DOHH2 (cell line): Measurements from ENCODE around the gene GLT1D1.

ENCODE experiments used
- EZH2phosphoT487 ChIP-seq: fragments of 200-600 bp; sonication (generic); IDR thresholded peaks from 2 replicates; pipeline ENCODE4 v1.6.1; 2017; ENCODE audit warnings: borderline replicate concordance, mild to moderate bottlenecking, antibody characterized with exemption, low read length, moderate library complexity, mixed read lengths
- TF ChIP-seq, protein P1 (sequence below): fragments of 200-600 bp; sonication (generic); IDR thresholded peaks from one replicate; pipeline ENCODE4 v1.5.1; 2014; ENCODE audit warnings: antibody characterized with exemption, mild to moderate bottlenecking, low read depth, low read length; ENCODE audit not compliant: poor library complexity, severe bottlenecking

DNA sequence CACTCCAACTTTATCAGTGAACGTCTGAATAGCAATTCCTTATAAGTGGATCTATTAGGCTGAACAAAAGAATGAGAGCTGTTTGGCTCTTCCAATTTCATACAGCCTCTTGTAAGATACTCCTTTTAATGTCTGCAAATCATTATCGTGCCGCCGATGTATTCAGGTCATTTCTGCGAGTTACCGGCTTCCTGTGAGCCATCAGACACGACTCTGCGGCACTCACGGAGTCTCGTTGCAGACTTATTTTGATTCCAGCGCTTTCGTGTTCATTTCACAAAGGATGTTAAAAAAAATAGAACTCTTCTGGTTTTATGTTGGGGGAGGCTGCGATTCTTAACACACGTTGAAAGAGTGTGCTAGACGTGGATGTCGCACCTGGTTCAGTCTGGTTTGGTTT is 106.6 kb downstream of the GLT1D1 start:
- TF ChIP-seq, protein P1, sequence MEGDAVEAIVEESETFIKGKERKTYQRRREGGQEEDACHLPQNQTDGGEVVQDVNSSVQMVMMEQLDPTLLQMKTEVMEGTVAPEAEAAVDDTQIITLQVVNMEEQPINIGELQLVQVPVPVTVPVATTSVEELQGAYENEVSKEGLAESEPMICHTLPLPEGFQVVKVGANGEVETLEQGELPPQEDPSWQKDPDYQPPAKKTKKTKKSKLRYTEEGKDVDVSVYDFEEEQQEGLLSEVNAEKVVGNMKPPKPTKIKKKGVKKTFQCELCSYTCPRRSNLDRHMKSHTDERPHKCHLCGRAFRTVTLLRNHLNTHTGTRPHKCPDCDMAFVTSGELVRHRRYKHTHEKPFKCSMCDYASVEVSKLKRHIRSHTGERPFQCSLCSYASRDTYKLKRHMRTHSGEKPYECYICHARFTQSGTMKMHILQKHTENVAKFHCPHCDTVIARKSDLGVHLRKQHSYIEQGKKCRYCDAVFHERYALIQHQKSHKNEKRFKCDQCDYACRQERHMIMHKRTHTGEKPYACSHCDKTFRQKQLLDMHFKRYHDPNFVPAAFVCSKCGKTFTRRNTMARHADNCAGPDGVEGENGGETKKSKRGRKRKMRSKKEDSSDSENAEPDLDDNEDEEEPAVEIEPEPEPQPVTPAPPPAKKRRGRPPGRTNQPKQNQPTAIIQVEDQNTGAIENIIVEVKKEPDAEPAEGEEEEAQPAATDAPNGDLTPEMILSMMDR = no peak
- TF ChIP-seq EZH2phosphoT487 = no peak
